HUES64 (cell line): Measurements from ENCODE around the gene USP34.
"Not testable (repeated sequence)": the region's sequence is repeated elsewhere in the genome, so short reads cannot be mapped to it uniquely, and the experiment has no call there.

ENCODE experiments used
- H3K27ac ChIP-seq: 2 replicates; pipeline ENCODE4 v1.7.0; 2013; ENCODE audit warnings: low read depth, low read length, inconsistent platforms
- H3K27me3 ChIP-seq: 2 replicates; pipeline ENCODE4 v1.6.1; 2013; ENCODE audit warnings: mild to moderate bottlenecking, low read length; ENCODE audit not compliant: insufficient read depth
- H3K36me3 ChIP-seq: 2 replicates; pipeline ENCODE4 v1.6.1; 2013; ENCODE audit warnings: mild to moderate bottlenecking, low read length; ENCODE audit not compliant: insufficient read depth
- H3K4me1 ChIP-seq: 2 replicates; pipeline ENCODE4 v1.6.1; 2013; ENCODE audit warnings: mild to moderate bottlenecking, low read length, moderate library complexity; ENCODE audit not compliant: insufficient read depth
- H3K4me3 ChIP-seq: 2 replicates; pipeline ENCODE4 v1.5.1; 2013; ENCODE audit warnings: mild to moderate bottlenecking, low read length, moderate library complexity
- H3K9ac ChIP-seq: 2 replicates; pipeline ENCODE4 v1.6.1; 2013; ENCODE audit warnings: mild to moderate bottlenecking, low read depth, low read length
- H3K9me3 ChIP-seq: 2 replicates; pipeline ENCODE4 v1.6.1; 2013; ENCODE audit warnings: low read depth, low read length; ENCODE audit not compliant: insufficient read depth
- WGBS: fragments of 150-250, 120-280 bp; methylation state at CpG from one replicate; pipeline ENCODE4 v1.1.7; 2013; ENCODE audit warnings: missing lambda C conversion rate; 5-methylcytosine and 5-hydroxymethylcytosine counted together

USP34 gene

GRCh38 chr2:61396005-61396404, 74.9 kb downstream of the USP34 start:
- Histone ChIP-seq H3K27me3 (no peaks in the 10 kb centered on the region), H3K9ac (no peak overlapping the region), H3K4me1 (no peaks in the 10 kb centered on the region), H3K36me3 (peaks cover 35% of the 10 kb centered on the region), H3K4me3 (no peak overlapping the region), H3K9me3 (no peaks in the 10 kb centered on the region), H3K27ac (no peak overlapping the region)
- WGBS, result 93% methylated on average over 3 of the region's 4 CpGs

GRCh38 chr2:61387588-61387987, 83.3 kb downstream of the USP34 start:
- not testable (repeated sequence) for H3K4me1 ChIP-seq, H3K9ac ChIP-seq, H3K4me3 ChIP-seq, H3K27me3 ChIP-seq, H3K27ac ChIP-seq, H3K9me3 ChIP-seq
- peaks cover 55% of the 10 kb centered on the region for H3K36me3 ChIP-seq
- no CpG with 5 or more reads among the region's 7 CpGs for WGBS

- not testable (repeated sequence) for H3K4me1 ChIP-seq, H3K4me3 ChIP-seq, H3K9me3 ChIP-seq, H3K27me3 ChIP-seq, H3K9ac ChIP-seq, H3K27ac ChIP-seq
- H3K36me3 ChIP-seq, result peaks cover 79% of the 10 kb centered on the region
- WGBS, result 94% methylated on average over 4 of the region's 4 CpGs
These were observed 90.0 kb downstream of the USP34 start for GRCh38 chr2:61380882-61381197.

GRCh38 chr2:61380056-61380881, 90.6 kb downstream of the USP34 start:
- H3K27ac ChIP-seq, result no peak overlapping the region
- H3K4me1 ChIP-seq, result peaks cover 4% of the 10 kb centered on the region; the same call in 1 of the 2 replicates
- H3K36me3 ChIP-seq, result peaks cover 79% of the 10 kb centered on the region
- WGBS, result 93% methylated on average over 4 of the region's 4 CpGs
- no peaks in the 10 kb centered on the region for H3K27me3 ChIP-seq
- no peaks in the 10 kb centered on the region for H3K9me3 ChIP-seq
- H3K4me3 ChIP-seq, result no peak overlapping the region
- no peak overlapping the region for H3K9ac ChIP-seq

- peaks cover 85% of the 10 kb centered on the region for H3K36me3 ChIP-seq
These were observed 91.4 kb downstream of the USP34 start for GRCh38 chr2:61379521-61379920.

GRCh38 chr2:61378281-61378680, 92.6 kb downstream of the USP34 start:
- WGBS, result 100% methylated on average over 3 of the region's 5 CpGs
- no peaks in the 10 kb centered on the region for H3K9me3 ChIP-seq

More at GRCh38 chr2:61379521-61379920, 91.4 kb downstream of the USP34 start:
- H3K9ac ChIP-seq, result no peak overlapping the region
- no peak overlapping the region for H3K27ac ChIP-seq
- no peak overlapping the region for H3K4me3 ChIP-seq
- 94% methylated on average over 1 of the region's 2 CpGs for WGBS
- no peaks in the 10 kb centered on the region for H3K27me3 ChIP-seq
- peaks cover 4% of the 10 kb centered on the region; the same call in 1 of the 2 replicates for H3K4me1 ChIP-seq
- H3K9me3 ChIP-seq, result no peaks in the 10 kb centered on the region

GRCh38 chr2:61377046-61377445, 93.8 kb downstream of the USP34 start:
- Histone ChIP-seq H3K4me1 (peaks cover 4% of the 10 kb centered on the region; the same call in 1 of the 2 replicates), H3K9me3 (no peaks in the 10 kb centered on the region), H3K27ac (no peak overlapping the region), H3K27me3 (no peaks in the 10 kb centered on the region), H3K9ac (no peak overlapping the region), H3K4me3 (no peak overlapping the region), H3K36me3 (peaks cover 84% of the 10 kb centered on the region)
- WGBS, result 100% methylated on average over 1 of the region's 1 CpG

More at GRCh38 chr2:61378281-61378680, 92.6 kb downstream of the USP34 start:
- Histone ChIP-seq H3K27ac (no peak overlapping the region), H3K9ac (no peak overlapping the region), H3K36me3 (peaks cover 87% of the 10 kb centered on the region), H3K4me1 (peaks cover 4% of the 10 kb centered on the region; the same call in 1 of the 2 replicates), H3K27me3 (no peaks in the 10 kb centered on the region), H3K4me3 (no peak overlapping the region)

GRCh38 chr2:61376211-61376610, 94.7 kb downstream of the USP34 start:
- peaks cover 83% of the 10 kb centered on the region for H3K36me3 ChIP-seq
- WGBS, result 94% methylated on average over 4 of the region's 4 CpGs
- no peak overlapping the region for H3K9ac ChIP-seq
- H3K4me3 ChIP-seq, result no peak overlapping the region
- H3K9me3 ChIP-seq, result no peaks in the 10 kb centered on the region
- no peak overlapping the region for H3K27ac ChIP-seq
- peaks cover 4% of the 10 kb centered on the region; the same call in 1 of the 2 replicates for H3K4me1 ChIP-seq
- H3K27me3 ChIP-seq, result no peaks in the 10 kb centered on the region

- no peak overlapping the region for H3K9ac ChIP-seq
- no peak overlapping the region for H3K4me3 ChIP-seq
- no peaks in the 10 kb centered on the region for H3K4me1 ChIP-seq
- H3K36me3 ChIP-seq, result peaks cover 86% of the 10 kb centered on the region
- no peaks in the 10 kb centered on the region for H3K9me3 ChIP-seq
- no peaks in the 10 kb centered on the region for H3K27me3 ChIP-seq
- no peak overlapping the region for H3K27ac ChIP-seq
These were observed 99.9 kb downstream of the USP34 start for GRCh38 chr2:61371027-61371426.

- WGBS, result 97% methylated on average over 13 of the region's 14 CpGs
These were observed 101.9 kb downstream of the USP34 start for GRCh38 chr2:61368687-61369665.

GRCh38 chr2:61367177-61367576, 103.7 kb downstream of the USP34 start:
- no peak overlapping the region for H3K9ac ChIP-seq
- H3K27ac ChIP-seq, result no peak overlapping the region
- H3K4me3 ChIP-seq, result no peak overlapping the region
- H3K27me3 ChIP-seq, result no peaks in the 10 kb centered on the region
- no peaks in the 10 kb centered on the region for H3K4me1 ChIP-seq
- H3K36me3 ChIP-seq, result peaks cover 74% of the 10 kb centered on the region
- H3K9me3 ChIP-seq, result 0 out of 2 replicates have a peak, but pooled peaks cover 3% of the 10 kb centered on the region
- WGBS, result 97% methylated on average over 12 of the region's 12 CpGs

More at GRCh38 chr2:61368687-61369665, 101.9 kb downstream of the USP34 start:
- no peaks in the 10 kb centered on the region for H3K27me3 ChIP-seq
- H3K9ac ChIP-seq, result no peak overlapping the region
- no peaks in the 10 kb centered on the region for H3K9me3 ChIP-seq
- no peak overlapping the region for H3K4me3 ChIP-seq
- no peak overlapping the region for H3K27ac ChIP-seq
- H3K4me1 ChIP-seq, result no peaks in the 10 kb centered on the region
- H3K36me3 ChIP-seq, result peaks cover 76% of the 10 kb centered on the region
